ENCODE measurements around the gene NUDCD3. TPM values are rescaled to one million over a fixed set of nuclear protein-coding genes. Genes with fewer than 3 reads are reported as not detected.

NUDCD3 gene
- total and polyA plus RNA-seq, 2 experiments from 2014 or later: 35.7 to 42.7 TPM

DNA sequence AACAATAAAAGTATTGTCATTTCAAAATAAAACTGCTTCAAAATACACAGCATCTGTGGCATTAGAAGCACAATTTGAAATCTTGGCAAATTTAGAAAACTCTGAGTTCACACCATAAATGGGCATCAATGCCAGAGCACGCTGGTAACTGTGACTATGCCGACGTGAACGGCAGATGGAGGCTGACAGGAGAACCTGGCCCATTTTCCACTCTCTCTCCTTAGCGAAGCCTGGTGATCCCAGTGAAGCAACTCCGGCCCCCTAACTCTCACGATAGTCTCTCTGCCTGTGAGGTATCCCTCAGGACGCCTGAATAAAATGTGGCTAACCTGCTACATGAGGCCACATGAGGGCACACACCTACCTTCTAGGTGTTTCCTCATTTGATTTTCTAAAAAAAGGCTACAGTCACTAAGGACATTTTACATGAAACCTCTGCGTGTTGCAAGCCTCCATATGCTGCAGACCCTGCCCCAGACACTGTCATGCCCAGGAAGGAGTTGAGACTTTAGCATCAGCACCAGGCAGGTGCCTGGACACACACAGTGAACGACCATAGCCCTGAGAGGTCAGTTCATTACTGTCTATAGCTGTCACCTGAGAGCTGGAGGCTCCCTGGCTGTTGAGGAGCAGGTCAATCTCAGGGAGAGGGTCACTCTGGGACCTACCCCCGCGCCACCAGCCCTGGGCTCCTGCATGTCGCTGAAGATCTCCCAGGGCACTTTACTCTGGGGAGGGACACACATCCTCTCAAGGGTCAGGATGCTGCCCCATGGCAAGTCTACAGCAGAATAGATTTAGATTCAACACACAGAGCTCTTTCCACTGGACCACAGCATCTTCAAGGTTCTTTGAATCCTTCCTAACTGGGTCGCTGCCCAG, 102.1 kb downstream of the NUDCD3 start (continued):
- TF ChIP-seq, protein P1, sequence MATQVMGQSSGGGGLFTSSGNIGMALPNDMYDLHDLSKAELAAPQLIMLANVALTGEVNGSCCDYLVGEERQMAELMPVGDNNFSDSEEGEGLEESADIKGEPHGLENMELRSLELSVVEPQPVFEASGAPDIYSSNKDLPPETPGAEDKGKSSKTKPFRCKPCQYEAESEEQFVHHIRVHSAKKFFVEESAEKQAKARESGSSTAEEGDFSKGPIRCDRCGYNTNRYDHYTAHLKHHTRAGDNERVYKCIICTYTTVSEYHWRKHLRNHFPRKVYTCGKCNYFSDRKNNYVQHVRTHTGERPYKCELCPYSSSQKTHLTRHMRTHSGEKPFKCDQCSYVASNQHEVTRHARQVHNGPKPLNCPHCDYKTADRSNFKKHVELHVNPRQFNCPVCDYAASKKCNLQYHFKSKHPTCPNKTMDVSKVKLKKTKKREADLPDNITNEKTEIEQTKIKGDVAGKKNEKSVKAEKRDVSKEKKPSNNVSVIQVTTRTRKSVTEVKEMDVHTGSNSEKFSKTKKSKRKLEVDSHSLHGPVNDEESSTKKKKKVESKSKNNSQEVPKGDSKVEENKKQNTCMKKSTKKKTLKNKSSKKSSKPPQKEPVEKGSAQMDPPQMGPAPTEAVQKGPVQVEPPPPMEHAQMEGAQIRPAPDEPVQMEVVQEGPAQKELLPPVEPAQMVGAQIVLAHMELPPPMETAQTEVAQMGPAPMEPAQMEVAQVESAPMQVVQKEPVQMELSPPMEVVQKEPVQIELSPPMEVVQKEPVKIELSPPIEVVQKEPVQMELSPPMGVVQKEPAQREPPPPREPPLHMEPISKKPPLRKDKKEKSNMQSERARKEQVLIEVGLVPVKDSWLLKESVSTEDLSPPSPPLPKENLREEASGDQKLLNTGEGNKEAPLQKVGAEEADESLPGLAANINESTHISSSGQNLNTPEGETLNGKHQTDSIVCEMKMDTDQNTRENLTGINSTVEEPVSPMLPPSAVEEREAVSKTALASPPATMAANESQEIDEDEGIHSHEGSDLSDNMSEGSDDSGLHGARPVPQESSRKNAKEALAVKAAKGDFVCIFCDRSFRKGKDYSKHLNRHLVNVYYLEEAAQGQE (IDR thresholded peaks at IDR 0.05; ENCODE audit: unreplicated experiment): no peak
- TF ChIP-seq JUNB (IDR thresholded peaks at IDR 0.05; ENCODE audit: unreplicated experiment) (no peak), EZH2 (IDR thresholded peaks at IDR 0.05; ENCODE audit: low read depth, unreplicated experiment) (no peak), NANOG (IDR thresholded peaks at IDR 0.05; ENCODE audit: borderline replicate concordance) (no peak)

DNA sequence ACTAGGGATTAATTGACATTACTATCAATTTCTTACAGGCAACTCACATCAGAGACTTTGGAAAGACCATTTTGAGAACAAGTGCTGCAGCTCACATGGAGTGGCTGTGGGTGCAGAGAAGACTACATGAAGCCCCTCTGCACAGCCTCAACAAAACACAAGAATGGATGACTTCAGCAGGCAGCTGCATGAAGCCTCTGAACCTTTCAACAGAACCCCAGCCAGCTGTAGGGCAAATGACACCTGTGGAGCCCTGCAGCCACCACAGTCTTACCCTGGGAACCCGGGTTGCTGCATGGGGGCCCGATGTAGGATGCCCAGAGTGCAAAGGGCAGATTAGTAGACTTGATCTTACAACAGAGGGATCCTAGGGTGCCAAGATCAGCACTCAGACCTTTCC, 103.1 kb downstream of the NUDCD3 start:
- Mint-ChIP-seq H3K9me3 (no peaks in the 10 kb centered on the region), H3K36me3 (ENCODE audit: low read depth) (peaks cover 10% of the 10 kb centered on the region), H3K4me1 (no peaks in the 10 kb centered on the region), H3K4me3 (no peak overlapping the region), H3K27me3 (ENCODE audit: insufficient read depth, low read depth, poor library complexity) (peaks cover 2% of the 10 kb centered on the region), H3K27ac (peak overlapping the region; percentile 51; the same call in 1 of the 2 replicates)
- Histone ChIP-seq H3F3A (replicated peaks; ENCODE audit: low read depth) (no peaks in the 10 kb centered on the region), H3K27me3 (ENCODE audit: insufficient read depth) (no peaks in the 10 kb centered on the region), H3K79me2 (replicated peaks; ENCODE audit: insufficient read depth) (no peaks in the 10 kb centered on the region), H2AFZ (no peak overlapping the region), H3K4me3 (no peak overlapping the region), H3K27ac (ENCODE audit: low read depth) (no peak overlapping the region), H3K9me2 (ENCODE audit: insufficient read depth) (no peaks in the 10 kb centered on the region), H3K4me1 (ENCODE audit: insufficient read depth) (no peaks in the 10 kb centered on the region), H3K36me3 (ENCODE audit: insufficient read depth) (no peaks in the 10 kb centered on the region; the same call in 1 of the 2 replicates), H3K4me2 (no peak overlapping the region), H4K20me1 (replicated peaks; ENCODE audit: insufficient read depth) (no peaks in the 10 kb centered on the region)
- DNase-seq (ENCODE audit: low spot score) (no peak), ATAC-seq (no peak)
- TF ChIP-seq STAT1 (IDR thresholded peaks at IDR 0.05; ENCODE audit: unreplicated experiment) (no peak), NANOG (IDR thresholded peaks at IDR 0.05; ENCODE audit: borderline replicate concordance) (no peak), CREB1 (CRISPR knock-in tag; IDR thresholded peaks at IDR 0.05; ENCODE audit: low read depth) (no peak), POLR2AphosphoS5 (IDR thresholded peaks at IDR 0.05; ENCODE audit: low read depth) (no peak), EZH2phosphoT487 (IDR thresholded peaks at IDR 0.05; ENCODE audit: unreplicated experiment) (no peak), JUNB (IDR thresholded peaks at IDR 0.05; ENCODE audit: unreplicated experiment) (no peak), ZNF331 (CRISPR knock-in tag; IDR thresholded peaks at IDR 0.05; ENCODE audit: low read depth) (no peak), ZNF114 (CRISPR knock-in tag; IDR thresholded peaks at IDR 0.05) (no peak)
- TF ChIP-seq, protein P1 (IDR thresholded peaks at IDR 0.05; ENCODE audit: unreplicated experiment): no peak
- TF ChIP-seq, protein P2, sequence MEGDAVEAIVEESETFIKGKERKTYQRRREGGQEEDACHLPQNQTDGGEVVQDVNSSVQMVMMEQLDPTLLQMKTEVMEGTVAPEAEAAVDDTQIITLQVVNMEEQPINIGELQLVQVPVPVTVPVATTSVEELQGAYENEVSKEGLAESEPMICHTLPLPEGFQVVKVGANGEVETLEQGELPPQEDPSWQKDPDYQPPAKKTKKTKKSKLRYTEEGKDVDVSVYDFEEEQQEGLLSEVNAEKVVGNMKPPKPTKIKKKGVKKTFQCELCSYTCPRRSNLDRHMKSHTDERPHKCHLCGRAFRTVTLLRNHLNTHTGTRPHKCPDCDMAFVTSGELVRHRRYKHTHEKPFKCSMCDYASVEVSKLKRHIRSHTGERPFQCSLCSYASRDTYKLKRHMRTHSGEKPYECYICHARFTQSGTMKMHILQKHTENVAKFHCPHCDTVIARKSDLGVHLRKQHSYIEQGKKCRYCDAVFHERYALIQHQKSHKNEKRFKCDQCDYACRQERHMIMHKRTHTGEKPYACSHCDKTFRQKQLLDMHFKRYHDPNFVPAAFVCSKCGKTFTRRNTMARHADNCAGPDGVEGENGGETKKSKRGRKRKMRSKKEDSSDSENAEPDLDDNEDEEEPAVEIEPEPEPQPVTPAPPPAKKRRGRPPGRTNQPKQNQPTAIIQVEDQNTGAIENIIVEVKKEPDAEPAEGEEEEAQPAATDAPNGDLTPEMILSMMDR (conservative IDR thresholded peaks at IDR 0.05; ENCODE audit: low read depth in 2 of 2): no peak
